Smooth muscle cell (in vitro differentiated cells): Measurements from ENCODE around the gene SRGAP2C. TPM values are rescaled to one million over a fixed set of nuclear protein-coding genes. Genes with fewer than 3 reads are reported as not detected.
"Not testable (repeated sequence)": the region's sequence is repeated elsewhere in the genome, so short reads cannot be mapped to it uniquely, and the experiment has no call there.

ENCODE experiments used
- DNase-seq: peaks from one replicate; lab custom pipeline; 2025; ENCODE audit not compliant: unreplicated experiment; lab: John Stamatoyannopoulos, UW
- H2AFZ ChIP-seq: fragments of 200-600 bp; sonication (generic); 2 replicates; pipeline ENCODE4 v1.6.0; 2016; ENCODE audit warnings: antibody characterized with exemption, low read depth, mild to moderate bottlenecking
- H3F3A ChIP-seq: fragments of 200-600 bp; sonication (generic); 2 replicates; pipeline ENCODE4 v1.6.0; 2017; ENCODE audit warnings: antibody characterized with exemption, low read depth
- H3K27ac ChIP-seq: fragments of 200-600 bp; sonication (generic); 2 replicates; pipeline ENCODE4 v1.5.1; 2016; ENCODE audit warnings: low read depth, mild to moderate bottlenecking
- H3K27me3 ChIP-seq: fragments of 200-600 bp; sonication (generic); 2 replicates; pipeline ENCODE4 v1.6.1; 2016; ENCODE audit warnings: low read depth, mild to moderate bottlenecking
- H3K36me3 ChIP-seq: fragments of 200-600 bp; sonication (generic); 2 replicates; pipeline ENCODE4 v1.5.1; 2016; ENCODE audit warnings: low read depth
- H3K4me1 ChIP-seq: fragments of 200-600 bp; sonication (generic); 2 replicates; pipeline ENCODE4 v1.5.1; 2016; ENCODE audit warnings: low read depth
- H3K4me2 ChIP-seq: fragments of 200-600 bp; sonication (generic); 2 replicates; pipeline ENCODE4 v1.6.0; 2016; ENCODE audit warnings: mild to moderate bottlenecking
- H3K4me3 ChIP-seq: fragments of 200-600 bp; sonication (generic); 2 replicates; pipeline ENCODE4 v1.5.1; 2016; ENCODE audit warnings: mild to moderate bottlenecking
- H3K79me2 ChIP-seq: fragments of 200-600 bp; sonication (generic); 2 replicates; pipeline ENCODE4 v1.6.0; 2016; ENCODE audit warnings: low read depth, mild to moderate bottlenecking
- H3K9ac ChIP-seq: fragments of 200-600 bp; sonication (generic); 2 replicates; pipeline ENCODE4 v1.6.0; 2016; ENCODE audit warnings: low read depth
- H3K9me3 ChIP-seq: fragments of 200-600 bp; sonication (generic); replicated peaks from 2 replicates; pipeline ENCODE4 v1.5.1; 2016; ENCODE audit warnings: low read depth
- H4K20me1 ChIP-seq: fragments of 200-600 bp; sonication (generic); 2 replicates; pipeline ENCODE4 v1.6.0; 2016; ENCODE audit warnings: low read depth
- WGBS: methylation state at CpG from one replicate; pipeline ENCODE4 v1.1.7; 2016; ENCODE audit warnings: low lambda C conversion rate; 5-methylcytosine and 5-hydroxymethylcytosine counted together
- polyA plus RNA-seq: library from polyadenylated mRNA; unstranded; fragments of >200 nt; fragmentation: Nextera tagmentation; extraction: Ambion mirVana; gene quantifications from 2 replicates; pipeline ENCODE4 v1.2.1, GENCODE V29; 2016
- total RNA-seq: library from RNA; depleted of rRNA; stranded (reverse); fragments of >200 nt; gene quantifications from 2 replicates; pipeline ENCODE4 v1.2.3, GENCODE V29; 2014

SRGAP2C gene
- 14.7 and 18.1 TPM in 2 replicates for total RNA-seq
- polyA plus RNA-seq: 10.4 and 11.3 TPM in 2 replicates

DNA sequence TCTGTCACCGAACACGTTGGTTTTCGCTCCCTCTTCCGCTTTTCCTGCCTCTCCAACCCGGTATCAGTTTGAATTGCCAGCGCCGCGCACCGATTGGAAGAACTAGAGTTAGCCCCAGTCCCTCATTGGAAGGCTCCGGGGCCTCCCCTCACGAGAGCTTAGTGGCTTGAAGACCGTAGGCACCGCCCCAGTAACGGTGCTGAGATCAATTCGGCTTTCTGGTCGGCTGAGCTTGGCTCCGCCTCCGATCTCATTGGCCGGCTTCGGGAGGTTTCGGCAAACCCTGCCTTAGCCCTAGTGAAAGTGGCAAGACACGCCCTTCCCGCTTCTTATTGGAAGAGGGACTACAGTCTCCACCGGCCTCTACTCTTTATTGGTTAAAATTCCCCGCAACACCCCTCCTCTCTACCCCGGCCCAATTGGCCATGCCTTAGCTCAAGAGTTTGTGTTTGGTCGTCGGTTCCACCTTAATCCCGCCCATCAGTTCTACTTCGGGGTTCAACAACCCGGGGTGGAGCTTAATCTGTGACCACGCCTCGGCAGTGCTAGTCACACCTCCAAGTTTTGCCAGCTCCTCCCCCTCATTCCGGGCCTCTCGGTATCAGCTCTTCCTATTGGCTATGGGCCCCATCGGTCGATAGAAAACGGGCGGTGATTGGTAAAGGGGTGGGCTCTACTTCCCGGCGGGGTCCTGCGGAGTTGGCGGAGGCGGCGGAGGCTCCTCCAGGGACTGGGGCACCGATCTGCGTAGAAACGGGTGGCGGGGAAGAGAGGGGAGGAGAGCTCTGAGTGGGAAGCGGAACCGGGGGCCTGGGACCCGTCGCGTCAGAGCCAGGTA, at the start of gene SRGAP2C, which contains the start of gene FAM72B:
SRGAP2C (plus strand) TSS at position 686 of the 838 bp plus-strand sequence. CDS start 2,472 bp downstream, outside the sequence.
FAM72B (minus strand) TSS at position 51 of the 838 bp plus-strand sequence. CDS start 851 bp downstream, outside the sequence.
- not testable (repeated sequence) for H3K9me3 ChIP-seq, H3K27me3 ChIP-seq, H3K36me3 ChIP-seq, H3K9ac ChIP-seq, H4K20me1 ChIP-seq, H2AFZ ChIP-seq, H3K4me1 ChIP-seq, H3F3A ChIP-seq, H3K27ac ChIP-seq, H3K79me2 ChIP-seq
- WGBS: under 1% methylated on average over 32 of the region's 54 CpGs
- peak; percentile 60 for DNase-seq
- Histone ChIP-seq H3K4me3 (peak within 1 kb of the TSS; percentile 56), H3K4me2 (peak within 1 kb of the TSS; percentile 82)

DNA sequence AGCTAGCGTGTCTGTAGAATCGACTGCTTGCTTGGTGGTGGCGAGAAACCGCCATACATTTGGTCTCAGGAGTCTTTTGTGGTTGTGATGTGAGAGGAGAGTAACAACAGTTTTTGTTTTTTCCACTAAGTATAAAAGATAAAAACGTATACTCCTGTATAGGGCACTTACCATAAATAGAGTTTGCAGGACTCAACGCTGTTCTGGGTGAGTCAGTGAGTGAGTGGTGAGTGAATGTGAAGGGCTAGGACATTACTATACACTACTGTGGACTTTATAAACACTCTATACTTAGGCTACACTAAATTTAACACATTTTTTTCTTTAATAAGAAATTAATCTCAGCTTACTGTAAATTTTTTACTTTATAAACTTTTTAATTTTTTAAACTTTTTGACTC, 44.4 kb upstream of the SRGAP2C start:
- not testable (repeated sequence) for H3K27me3 ChIP-seq, H4K20me1 ChIP-seq, DNase-seq, H3F3A ChIP-seq, H3K9ac ChIP-seq, H3K4me3 ChIP-seq, H3K36me3 ChIP-seq, H3K79me2 ChIP-seq, H3K27ac ChIP-seq, H3K4me2 ChIP-seq, H2AFZ ChIP-seq, H3K9me3 ChIP-seq, H3K4me1 ChIP-seq
- WGBS: no CpG with 5 or more reads among the region's 6 CpGs

DNA sequence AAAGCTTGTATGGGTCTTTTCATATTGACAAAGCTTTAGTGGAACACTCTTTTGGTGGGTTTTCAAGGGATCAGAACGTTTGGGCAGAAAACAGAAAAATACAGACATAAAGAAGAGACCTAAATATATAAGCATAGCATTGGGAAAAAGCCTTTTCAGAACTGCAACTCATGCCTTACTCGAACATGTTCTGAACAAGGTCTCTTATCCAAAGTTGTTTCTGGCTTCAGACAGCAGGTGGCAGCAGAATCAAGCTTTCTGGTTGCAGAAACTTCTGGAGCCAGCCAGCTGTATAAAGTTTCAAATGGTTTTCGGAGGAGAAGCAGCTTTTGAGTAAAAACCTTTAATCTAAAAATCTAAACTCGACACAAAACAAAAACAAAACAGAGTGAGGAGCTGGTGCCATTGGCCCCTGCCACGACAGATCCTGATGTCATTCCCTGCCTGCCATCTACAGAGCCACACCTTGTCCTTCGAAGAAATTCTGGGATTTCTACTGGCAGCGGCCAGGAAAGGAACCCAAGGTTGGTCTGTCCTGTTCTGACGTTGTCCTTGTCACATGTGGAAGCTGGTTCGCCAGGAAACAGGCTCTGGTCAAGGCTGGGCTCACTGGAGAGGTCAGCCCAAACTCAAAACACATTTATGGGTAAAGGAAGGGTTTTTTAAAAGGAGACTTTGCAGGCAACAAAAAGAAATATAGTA, 36.1 kb upstream of the SRGAP2C start:
- DNase-seq, H3K36me3 ChIP-seq, H3K4me1 ChIP-seq, H3F3A ChIP-seq, H3K4me3 ChIP-seq, H3K27me3 ChIP-seq, H3K27ac ChIP-seq, H3K4me2 ChIP-seq, H4K20me1 ChIP-seq, H3K79me2 ChIP-seq, H2AFZ ChIP-seq, H3K9ac ChIP-seq, H3K9me3 ChIP-seq: not testable (repeated sequence)
- WGBS: 10% methylated on average over 2 of the region's 9 CpGs

DNA sequence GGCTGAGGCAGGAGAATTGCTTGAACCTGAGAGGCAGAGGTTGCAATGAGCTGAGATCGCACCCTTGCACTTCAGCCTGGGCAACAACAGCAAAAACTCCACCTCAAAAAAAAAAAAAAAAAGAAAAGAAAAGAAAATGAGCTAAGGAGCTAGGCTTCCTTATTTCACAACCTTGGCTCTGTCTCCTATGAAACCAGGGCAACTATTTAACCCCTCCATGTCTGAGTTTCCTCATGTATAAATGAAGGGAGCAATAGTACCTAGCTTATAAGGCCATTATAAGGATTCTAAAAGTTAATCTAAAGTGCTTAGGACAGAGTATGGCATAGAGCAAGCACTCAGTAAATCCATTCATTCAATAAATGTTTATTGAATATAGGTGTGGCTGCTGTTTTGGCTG, 33.5 kb upstream of the SRGAP2C start:
- not testable (repeated sequence) for H3K79me2 ChIP-seq, H3K27ac ChIP-seq, H3K36me3 ChIP-seq, H3F3A ChIP-seq, H3K4me3 ChIP-seq, H3K9me3 ChIP-seq, H3K9ac ChIP-seq, DNase-seq, H3K4me2 ChIP-seq, H3K27me3 ChIP-seq, H2AFZ ChIP-seq, H4K20me1 ChIP-seq, H3K4me1 ChIP-seq
- no CpG with 5 or more reads among the region's 1 CpG for WGBS

DNA sequence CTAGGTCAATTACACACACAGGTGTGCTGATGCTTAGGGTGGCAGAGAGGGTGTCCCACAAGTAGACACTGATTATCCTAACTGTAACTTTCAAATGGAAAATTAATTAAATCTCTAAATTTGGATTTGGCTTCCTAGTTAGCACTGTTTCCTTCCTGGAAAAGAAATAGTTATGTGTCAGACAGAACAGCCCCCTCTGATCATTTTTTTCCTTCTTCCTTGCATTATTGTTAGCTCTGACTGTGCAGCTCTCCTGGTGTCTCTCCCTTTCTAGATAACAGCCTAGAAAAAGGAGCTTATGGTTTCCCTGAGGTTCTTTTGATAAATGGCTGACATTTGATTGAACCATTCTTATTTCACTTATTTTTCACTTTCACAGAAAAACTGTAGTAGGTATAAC, 32.0 kb upstream of the SRGAP2C start:
- H3F3A ChIP-seq, H4K20me1 ChIP-seq, H3K4me3 ChIP-seq, H3K9me3 ChIP-seq, H3K4me1 ChIP-seq, H3K9ac ChIP-seq, H3K36me3 ChIP-seq, H3K4me2 ChIP-seq, H3K27me3 ChIP-seq, H3K79me2 ChIP-seq, DNase-seq, H3K27ac ChIP-seq, H2AFZ ChIP-seq: not testable (repeated sequence)

DNA sequence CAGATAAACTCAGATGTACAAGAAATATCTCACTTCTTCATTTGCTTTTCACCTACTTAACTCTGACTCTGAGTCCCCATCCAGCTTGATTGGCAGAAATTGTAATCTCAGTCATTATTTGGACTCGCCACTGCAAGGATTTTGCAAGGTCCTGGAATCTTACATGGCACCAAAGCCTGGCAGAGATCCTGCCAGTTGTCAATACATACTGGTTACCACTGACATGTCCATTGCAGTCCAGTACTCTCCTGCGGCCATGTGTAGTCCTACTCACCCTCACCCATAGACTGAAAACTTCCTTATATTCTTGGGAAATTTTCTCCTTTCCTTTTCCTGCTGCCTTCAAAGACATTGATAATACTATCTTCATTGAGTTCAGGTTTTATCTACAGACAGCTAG, 30.0 kb upstream of the SRGAP2C start:
- not testable (repeated sequence) for H3K79me2 ChIP-seq, H3K9ac ChIP-seq, H3K4me1 ChIP-seq, H3K9me3 ChIP-seq, H3K4me3 ChIP-seq, H2AFZ ChIP-seq, DNase-seq, H3F3A ChIP-seq, H3K36me3 ChIP-seq, H4K20me1 ChIP-seq, H3K4me2 ChIP-seq, H3K27me3 ChIP-seq, H3K27ac ChIP-seq
- 92% methylated on average over 2 of the region's 2 CpGs for WGBS
